HCT116 (cell line): ENCODE results near the gene GRIK5. TPM values are rescaled to one million over a fixed set of nuclear protein-coding genes. Genes with fewer than 3 reads are reported as not detected.

ENCODE experiments used
- ATAC-seq: fragments of 200-7000 bp; cut with Tn5 transposase; 2 replicates; pipeline ENCODE4 v1.9.1; 2020; ENCODE audit warnings: mild to moderate bottlenecking, moderate library complexity
- BruUV-seq: library from RNA; stranded (reverse); fragments of 400-500 nt; replicated peaks from 2 replicates; lab custom pipeline; 2021; lab: Mats Ljungman, UMichigan
- CTCF ChIA-PET: fragments of 300-600 bp; sonication (Branson Sonifier 250); formaldehyde crosslinking; loops from one replicate; lab custom pipeline; 2021; ENCODE audit warnings: antibody characterized with exemption; lab: Charles Lee
- POLR2A ChIA-PET: fragments of 300-600, 350-600 bp; sonication (Branson Sonifier 250); formaldehyde crosslinking; loops from one replicate; lab custom pipeline; 2021; ENCODE audit warnings: antibody characterized with exemption; lab: Charles Lee
- RAD21 ChIA-PET, 2 experiments: fragments of 300-600 bp; sonication (Branson Sonifier 250); formaldehyde crosslinking; loops; one replicate each; lab custom pipeline; 2023; ENCODE audit warnings: low total read pairs in 2 of 2; ENCODE audit not compliant: uncharacterized antibody in 2 of 2, unreplicated experiment in 2 of 2, low non-redundant PET in 1 of 2; lab: Charles Lee
- DNase-seq: peaks from one replicate; pipeline ENCODE4 v3.0.0-alpha.2; 2010; ENCODE audit warnings: low read depth, low spot score
- H2AFZ ChIP-seq: fragments of 200-600 bp; shearing (Covaris generic), sonication (generic); 2 replicates; pipeline ENCODE4 v1.6.1; 2017; ENCODE audit warnings: low read depth, mixed run types, mixed read lengths, antibody characterized with exemption, low read length; ENCODE audit not compliant: poor library complexity, severe bottlenecking
- H3K27ac ChIP-seq: 2 replicates; pipeline ENCODE4 v1.5.1; 2012; ENCODE audit warnings: low read depth, low read length
- H3K27me3 ChIP-seq: fragments of 200-600 bp; sonication (generic); 2 replicates; pipeline ENCODE4 v1.6.1; 2016; ENCODE audit warnings: mixed run types, low read length, mixed read lengths; ENCODE audit not compliant: insufficient read depth
- H3K36me3 ChIP-seq, 2 experiments: fragments of 200-500 bp in 1 of 2; fragments of 200-600 bp in 1 of 2; sonication (Bioruptor generic) in 1 of 2; sonication (generic) in 1 of 2; 2 replicates each; pipeline versions ENCODE4 v1.5.1 to v1.6.1; 2014 to 2016; ENCODE audit warnings: low read length in 2 of 2, inconsistent platforms in 1 of 2, mixed read lengths in 1 of 2, mixed run types in 1 of 2; ENCODE audit not compliant: insufficient read depth in 2 of 2, control insufficient read depth in 1 of 2
- H3K4me1 ChIP-seq, 2 experiments: fragments of 200-600 bp in 1 of 2; sonication (generic) in 1 of 2; 2 replicates each; pipeline versions ENCODE4 v1.5.1 to v1.6.1; 2012 to 2017; ENCODE audit warnings: low read length in 2 of 2, inconsistent platforms in 1 of 2, mild to moderate bottlenecking in 1 of 2, mixed read lengths in 1 of 2, mixed run types in 1 of 2, moderate library complexity in 1 of 2; ENCODE audit not compliant: insufficient read depth in 2 of 2, control insufficient read depth in 1 of 2
- H3K4me2 ChIP-seq: fragments of 200-600 bp; sonication (generic); 2 replicates; pipeline ENCODE4 v1.6.1; 2017; ENCODE audit warnings: mixed run types, low read length, mixed read lengths
- H3K4me3 ChIP-seq, 2 experiments: fragments of 200-600 bp in 1 of 2; sonication (generic) in 1 of 2; replicated peaks in 1 of 2; 2 replicates each; pipeline ENCODE4 v1.5.1; 2011 to 2016; ENCODE audit warnings: low read length in 2 of 2, control low read depth in 1 of 2, low read depth in 1 of 2, mild to moderate bottlenecking in 1 of 2, mixed read lengths in 1 of 2, mixed run types in 1 of 2
- H3K79me2 ChIP-seq: fragments of 200-600 bp; sonication (generic); 2 replicates; pipeline ENCODE4 v1.6.1; 2017; ENCODE audit warnings: mild to moderate bottlenecking, mixed run types, low read length, moderate library complexity, mixed read lengths; ENCODE audit not compliant: insufficient read depth
- H3K9ac ChIP-seq: fragments of 200-600 bp; sonication (generic); 2 replicates; pipeline ENCODE4 v1.6.1; 2016; ENCODE audit warnings: low read length, mixed read lengths
- H3K9me2 ChIP-seq: fragments of 200-600 bp; sonication (generic), shearing (Covaris generic); 2 replicates; pipeline ENCODE4 v1.6.1; 2017; ENCODE audit warnings: mixed run types, mild to moderate bottlenecking, moderate library complexity; ENCODE audit not compliant: insufficient read depth
- H3K9me3 ChIP-seq, 2 experiments: fragments of 200-500 bp in 1 of 2; fragments of 200-600 bp in 1 of 2; sonication (Bioruptor generic) in 1 of 2; sonication (generic) in 1 of 2; 2 replicates each; pipeline ENCODE4 v1.6.1; 2014 to 2017; ENCODE audit warnings: low read length in 2 of 2, mixed read lengths in 2 of 2, inconsistent platforms in 1 of 2, low read depth in 1 of 2, mild to moderate bottlenecking in 1 of 2, mixed run types in 1 of 2, moderate library complexity in 1 of 2; ENCODE audit not compliant: control insufficient read depth in 1 of 2, insufficient read depth in 1 of 2
- H4K20me1 ChIP-seq: fragments of 200-600 bp; sonication (generic), shearing (Covaris generic); 2 replicates; pipeline ENCODE4 v1.6.1; 2017; ENCODE audit warnings: mixed run types, mild to moderate bottlenecking, moderate library complexity; ENCODE audit not compliant: insufficient read depth
- CBX3 ChIP-seq: IDR thresholded peaks from 2 replicates; pipeline ENCODE4 v1.6.1; 2012; ENCODE audit warnings: low read depth
- ELF1 ChIP-seq: IDR thresholded peaks from 2 replicates; pipeline ENCODE4 v1.6.1; 2012; ENCODE audit warnings: low read depth, borderline replicate concordance
- EZH2 ChIP-seq: fragments of 200-600 bp; sonication (generic); IDR thresholded peaks from 2 replicates; pipeline ENCODE4 v1.6.1; 2017; ENCODE audit warnings: antibody characterized with exemption, mixed run types
- FOSL1 ChIP-seq: IDR thresholded peaks from 2 replicates; pipeline ENCODE4 v1.6.1; 2012; ENCODE audit warnings: low read depth
- JUND ChIP-seq: IDR thresholded peaks from 2 replicates; pipeline ENCODE4 v1.6.1; 2012
- POLR2A ChIP-seq: IDR thresholded peaks from 2 replicates; pipeline ENCODE4 v1.7.0; 2011; ENCODE audit warnings: borderline replicate concordance; ENCODE audit not compliant: insufficient read depth, insufficient read length; ENCODE audit errors: extremely low read depth
- POLR2AphosphoS5 ChIP-seq: IDR thresholded peaks from 2 replicates; pipeline ENCODE4 v1.6.1; 2011; ENCODE audit warnings: mild to moderate bottlenecking, low read depth, low read length, moderate library complexity
- TCF7L2 ChIP-seq: IDR thresholded peaks from 2 replicates; pipeline ENCODE4 v1.7.0; 2011; ENCODE audit warnings: borderline replicate concordance, inconsistent platforms; ENCODE audit not compliant: insufficient read depth, insufficient read length; ENCODE audit errors: extremely low read depth
- intact Hi-C: fragments of 100-400 bp; cut with micrococcal nuclease; formaldehyde crosslinking; loops from 2 replicates; pipeline ENCODE4 v1.10.0; 2022
- total RNA-seq: library from RNA; stranded (reverse); gene quantifications from one replicate; pipeline ENCODE4 v1.2.1, GENCODE V29; 2021; ENCODE audit not compliant: unreplicated experiment
- TF ChIP-seq, protein P1 (sequence below): IDR thresholded peaks from 2 replicates; pipeline ENCODE4 v1.6.1; 2012; ENCODE audit warnings: low read depth
- TF ChIP-seq, protein P2 (sequence below): IDR thresholded peaks from 2 replicates; pipeline ENCODE4 v1.6.1; 2011; ENCODE audit warnings: mild to moderate bottlenecking, low read length, moderate library complexity; ENCODE audit not compliant: insufficient replicate concordance; ENCODE audit errors: extremely low read depth
- TF ChIP-seq, protein P3 (sequence below): IDR thresholded peaks from 2 replicates; pipeline ENCODE4 v1.6.1; 2012
- TF ChIP-seq, protein P4 (sequence below): IDR thresholded peaks from 2 replicates; pipeline ENCODE4 v1.6.1; 2012
- TF ChIP-seq, protein P5 (sequence below), 3 experiments: fragments of 200-600 bp in 1 of 3; sonication (generic) in 1 of 3; IDR thresholded peaks in 2 of 3; conservative IDR thresholded peaks in 1 of 3; 2 replicates each; pipeline ENCODE4 v1.5.1; 2012 to 2017; ENCODE audit warnings: low read depth in 2 of 3, low read length in 2 of 3, antibody characterized with exemption in 1 of 3, borderline replicate concordance in 1 of 3, control low read depth in 1 of 3, mild to moderate bottlenecking in 1 of 3, mixed read lengths in 1 of 3, mixed run types in 1 of 3, moderate library complexity in 1 of 3; ENCODE audit not compliant: insufficient read depth in 1 of 3

GRIK5 gene
- total RNA-seq, 1 experiment from 2014 or later: 1.7 TPM

DNA sequence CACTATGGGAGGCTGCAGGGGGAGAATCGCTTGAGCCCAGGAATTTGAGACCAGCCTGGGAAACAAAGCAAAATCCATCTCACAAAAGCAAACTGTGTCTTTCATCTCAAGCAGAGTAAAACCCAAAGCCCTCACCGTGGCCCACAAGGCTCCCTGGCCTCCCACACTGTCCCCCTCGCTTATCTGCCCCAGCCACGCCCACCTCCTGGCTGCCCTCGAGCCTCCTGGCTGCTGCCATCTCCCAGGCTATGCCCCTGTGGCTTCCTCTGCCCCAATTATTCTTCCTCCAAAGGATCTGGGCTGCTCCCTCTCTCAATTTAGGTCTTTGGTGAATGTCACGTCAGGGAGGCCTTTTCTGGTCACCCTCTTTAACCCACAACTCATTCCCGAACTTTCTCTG lies 114.5 kb downstream of the GRIK5 start:
- Histone ChIP-seq H3K27me3 (no peaks in the 10 kb centered on the region), H3K27ac (no peak overlapping the region), H3K4me2 (no peak overlapping the region), H3K9ac (no peak overlapping the region), H3K9me2 (no peaks in the 10 kb centered on the region), H3K79me2 (no peaks in the 10 kb centered on the region), H2AFZ (no peak overlapping the region), H3K9me3 (no peaks in the 10 kb centered on the region), H3K4me3 (no peak overlapping the region), H3K4me1 (peaks cover 18 to 33% of the 10 kb centered on the region in 2 experiments), H4K20me1 (no peaks in the 10 kb centered on the region), H3K36me3 (no peaks in the 10 kb centered on the region)
- intact Hi-C loops: loop anchor here (5.0 to 10.0 kb wide), 2 partner anchors 163 to 251 kb away; partner anchors contain the start of gene CEACAM5
- TF ChIP-seq, protein P1, sequence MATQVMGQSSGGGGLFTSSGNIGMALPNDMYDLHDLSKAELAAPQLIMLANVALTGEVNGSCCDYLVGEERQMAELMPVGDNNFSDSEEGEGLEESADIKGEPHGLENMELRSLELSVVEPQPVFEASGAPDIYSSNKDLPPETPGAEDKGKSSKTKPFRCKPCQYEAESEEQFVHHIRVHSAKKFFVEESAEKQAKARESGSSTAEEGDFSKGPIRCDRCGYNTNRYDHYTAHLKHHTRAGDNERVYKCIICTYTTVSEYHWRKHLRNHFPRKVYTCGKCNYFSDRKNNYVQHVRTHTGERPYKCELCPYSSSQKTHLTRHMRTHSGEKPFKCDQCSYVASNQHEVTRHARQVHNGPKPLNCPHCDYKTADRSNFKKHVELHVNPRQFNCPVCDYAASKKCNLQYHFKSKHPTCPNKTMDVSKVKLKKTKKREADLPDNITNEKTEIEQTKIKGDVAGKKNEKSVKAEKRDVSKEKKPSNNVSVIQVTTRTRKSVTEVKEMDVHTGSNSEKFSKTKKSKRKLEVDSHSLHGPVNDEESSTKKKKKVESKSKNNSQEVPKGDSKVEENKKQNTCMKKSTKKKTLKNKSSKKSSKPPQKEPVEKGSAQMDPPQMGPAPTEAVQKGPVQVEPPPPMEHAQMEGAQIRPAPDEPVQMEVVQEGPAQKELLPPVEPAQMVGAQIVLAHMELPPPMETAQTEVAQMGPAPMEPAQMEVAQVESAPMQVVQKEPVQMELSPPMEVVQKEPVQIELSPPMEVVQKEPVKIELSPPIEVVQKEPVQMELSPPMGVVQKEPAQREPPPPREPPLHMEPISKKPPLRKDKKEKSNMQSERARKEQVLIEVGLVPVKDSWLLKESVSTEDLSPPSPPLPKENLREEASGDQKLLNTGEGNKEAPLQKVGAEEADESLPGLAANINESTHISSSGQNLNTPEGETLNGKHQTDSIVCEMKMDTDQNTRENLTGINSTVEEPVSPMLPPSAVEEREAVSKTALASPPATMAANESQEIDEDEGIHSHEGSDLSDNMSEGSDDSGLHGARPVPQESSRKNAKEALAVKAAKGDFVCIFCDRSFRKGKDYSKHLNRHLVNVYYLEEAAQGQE: no peak
- TF ChIP-seq ELF1: no peak
- TF ChIP-seq EZH2: no peak
- TF ChIP-seq CBX3: no peak
- TF ChIP-seq, protein P2, sequence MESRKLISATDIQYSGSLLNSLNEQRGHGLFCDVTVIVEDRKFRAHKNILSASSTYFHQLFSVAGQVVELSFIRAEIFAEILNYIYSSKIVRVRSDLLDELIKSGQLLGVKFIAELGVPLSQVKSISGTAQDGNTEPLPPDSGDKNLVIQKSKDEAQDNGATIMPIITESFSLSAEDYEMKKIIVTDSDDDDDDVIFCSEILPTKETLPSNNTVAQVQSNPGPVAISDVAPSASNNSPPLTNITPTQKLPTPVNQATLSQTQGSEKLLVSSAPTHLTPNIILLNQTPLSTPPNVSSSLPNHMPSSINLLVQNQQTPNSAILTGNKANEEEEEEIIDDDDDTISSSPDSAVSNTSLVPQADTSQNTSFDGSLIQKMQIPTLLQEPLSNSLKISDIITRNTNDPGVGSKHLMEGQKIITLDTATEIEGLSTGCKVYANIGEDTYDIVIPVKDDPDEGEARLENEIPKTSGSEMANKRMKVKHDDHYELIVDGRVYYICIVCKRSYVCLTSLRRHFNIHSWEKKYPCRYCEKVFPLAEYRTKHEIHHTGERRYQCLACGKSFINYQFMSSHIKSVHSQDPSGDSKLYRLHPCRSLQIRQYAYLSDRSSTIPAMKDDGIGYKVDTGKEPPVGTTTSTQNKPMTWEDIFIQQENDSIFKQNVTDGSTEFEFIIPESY: no peak
- TF ChIP-seq JUND: no peak
- TF ChIP-seq TCF7L2: no peak
- TF ChIP-seq, protein P3, sequence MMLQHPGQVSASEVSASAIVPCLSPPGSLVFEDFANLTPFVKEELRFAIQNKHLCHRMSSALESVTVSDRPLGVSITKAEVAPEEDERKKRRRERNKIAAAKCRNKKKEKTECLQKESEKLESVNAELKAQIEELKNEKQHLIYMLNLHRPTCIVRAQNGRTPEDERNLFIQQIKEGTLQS: no peak
- TF ChIP-seq POLR2A: no peak
- no peak for TF ChIP-seq FOSL1
- TF ChIP-seq, protein P4, sequence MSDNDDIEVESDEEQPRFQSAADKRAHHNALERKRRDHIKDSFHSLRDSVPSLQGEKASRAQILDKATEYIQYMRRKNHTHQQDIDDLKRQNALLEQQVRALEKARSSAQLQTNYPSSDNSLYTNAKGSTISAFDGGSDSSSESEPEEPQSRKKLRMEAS: no peak
- TF ChIP-seq POLR2AphosphoS5: no peak
- TF ChIP-seq, protein P5, sequence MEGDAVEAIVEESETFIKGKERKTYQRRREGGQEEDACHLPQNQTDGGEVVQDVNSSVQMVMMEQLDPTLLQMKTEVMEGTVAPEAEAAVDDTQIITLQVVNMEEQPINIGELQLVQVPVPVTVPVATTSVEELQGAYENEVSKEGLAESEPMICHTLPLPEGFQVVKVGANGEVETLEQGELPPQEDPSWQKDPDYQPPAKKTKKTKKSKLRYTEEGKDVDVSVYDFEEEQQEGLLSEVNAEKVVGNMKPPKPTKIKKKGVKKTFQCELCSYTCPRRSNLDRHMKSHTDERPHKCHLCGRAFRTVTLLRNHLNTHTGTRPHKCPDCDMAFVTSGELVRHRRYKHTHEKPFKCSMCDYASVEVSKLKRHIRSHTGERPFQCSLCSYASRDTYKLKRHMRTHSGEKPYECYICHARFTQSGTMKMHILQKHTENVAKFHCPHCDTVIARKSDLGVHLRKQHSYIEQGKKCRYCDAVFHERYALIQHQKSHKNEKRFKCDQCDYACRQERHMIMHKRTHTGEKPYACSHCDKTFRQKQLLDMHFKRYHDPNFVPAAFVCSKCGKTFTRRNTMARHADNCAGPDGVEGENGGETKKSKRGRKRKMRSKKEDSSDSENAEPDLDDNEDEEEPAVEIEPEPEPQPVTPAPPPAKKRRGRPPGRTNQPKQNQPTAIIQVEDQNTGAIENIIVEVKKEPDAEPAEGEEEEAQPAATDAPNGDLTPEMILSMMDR (IDR thresholded peaks at IDR 0.05 in 2 of 3, conservative IDR thresholded peaks at IDR 0.05 in 1 of 3; ENCODE audit: borderline replicate concordance in 1 of 3, insufficient read depth in 1 of 3, low read depth in 2 of 3, low read length in 2 of 3): no peak
- BruUV-seq: no TSS peak
- DNase-seq (no peak), ATAC-seq (no peak)
- CTCF ChIA-PET: no interaction called here
- POLR2A ChIA-PET: no interaction called here
- RAD21 ChIA-PET: no interaction called here
